ENCODE results near the gene CMYA5. TPM values are rescaled to one million over a fixed set of nuclear protein-coding genes. Genes with fewer than 3 reads are reported as not detected.

The CMYA5 gene
- total and polyA plus RNA-seq, 2 of the 4 experiments (the other 2 are of a cell fraction) = 0.39 to 0.90 TPM

- no peak overlapping the region for H2AFZ ChIP-seq (replicated peaks; ENCODE audit: low read length, poor library complexity)
These were observed 120.1 kb downstream of the CMYA5 start for GRCh38 chr5:79809743-79810142.

More at GRCh38 chr5:79809743-79810142, 120.1 kb downstream of the CMYA5 start:
- H3K4ac ChIP-seq (ENCODE audit: low read depth, low read length) = no peak overlapping the region
- H3K23ac ChIP-seq (ENCODE audit: low read depth, low read length) = no peak overlapping the region
- 75% methylated on average over 2 of the region's 3 CpGs; no CpG with 5 or more reads in 1 of the 2 experiments for WGBS, 2 experiments (ENCODE audit: extremely low coverage in 2 of 2, insufficient read length in 1 of 2)
- no peak overlapping the region for H3K56ac ChIP-seq (ENCODE audit: extremely low read depth, insufficient read depth, low read length)
- H2AK5ac ChIP-seq (ENCODE audit: low read depth, low read length) = no peak overlapping the region
- H3K4me2 ChIP-seq (ENCODE audit: low read depth, low read length) = no peak overlapping the region
- no peak overlapping the region for H3K4me3 ChIP-seq (ENCODE audit: insufficient read depth, low read depth, low read length)
- H3K9me1 ChIP-seq (ENCODE audit: insufficient read depth, low read length) = no peaks in the 10 kb centered on the region
- H2AK9ac ChIP-seq (replicated peaks; ENCODE audit: low read depth, low read length, poor library complexity) = no peak overlapping the region
- no peak overlapping the region for H3K18ac ChIP-seq (ENCODE audit: low read depth, low read length)
- H4K91ac ChIP-seq (ENCODE audit: insufficient read depth, low read depth, low read length) = no peak overlapping the region
- TF ChIP-seq FOS (IDR thresholded peaks at IDR 0.05; ENCODE audit: low read depth, low read length) (no peak), NFE2L2 (IDR thresholded peaks at IDR 0.05; ENCODE audit: low read depth, low read length) (no peak), MXI1 (IDR thresholded peaks at IDR 0.05; ENCODE audit: borderline replicate concordance, low read depth, low read length) (no peak), CHD1 (IDR thresholded peaks at IDR 0.05; ENCODE audit: low read depth, low read length) (no peak), MAZ (IDR thresholded peaks at IDR 0.05; ENCODE audit: borderline replicate concordance, low read depth, low read length) (no peak), RFX5 (IDR thresholded peaks at IDR 0.05; ENCODE audit: low read depth, low read length) (no peak), RAD21 (IDR thresholded peaks at IDR 0.05; ENCODE audit: low read length) (no peak), SMC3 (IDR thresholded peaks at IDR 0.05; ENCODE audit: low read depth, low read length) (no peak), BHLHE40 (IDR thresholded peaks at IDR 0.05; ENCODE audit: low read depth, low read length) (no peak), ELK1 (IDR thresholded peaks at IDR 0.05; ENCODE audit: borderline replicate concordance, low read depth, low read length) (no peak), CEBPB (IDR thresholded peaks at IDR 0.05; ENCODE audit: low read depth, low read length) (no peak), POLR2A (IDR thresholded peaks at IDR 0.05; ENCODE audit: low read depth, low read length) (no peak), USF2 (IDR thresholded peaks at IDR 0.05; ENCODE audit: low read depth, low read length) (no peak), RCOR1 (IDR thresholded peaks at IDR 0.05; ENCODE audit: insufficient replicate concordance, low read length) (no peak), CTCF (conservative IDR thresholded peaks at IDR 0.05; ENCODE audit: low read depth, low read length) (no peak), MAFK (IDR thresholded peaks at IDR 0.05; ENCODE audit: low read depth, low read length) (no peak)
- no peak overlapping the region for H2BK15ac ChIP-seq (ENCODE audit: low read depth, low read length)
- no peak overlapping the region for H4K5ac ChIP-seq (ENCODE audit: low read depth, low read length)
- no peak for ATAC-seq (ENCODE audit: low read depth)
- ChIA-PET POLR2A (ENCODE audit: unreplicated experiment) (no interaction called here), CTCF (no interaction called here)
- H3K14ac ChIP-seq (replicated peaks; ENCODE audit: low read depth, low read length) = no peak overlapping the region
- no peaks in the 10 kb centered on the region for H3K4me1 ChIP-seq (ENCODE audit: control insufficient read depth, insufficient read depth, low read length)
- no peaks in the 10 kb centered on the region for H4K20me1 ChIP-seq (ENCODE audit: insufficient read depth, low read length)
- DNase-seq = no peak
- H3K9ac ChIP-seq (ENCODE audit: low read depth, low read length) = no peak overlapping the region
- no peak overlapping the region for H2BK120ac ChIP-seq (ENCODE audit: low read depth, low read length)
- H2BK5ac ChIP-seq (ENCODE audit: low read depth, low read length, poor library complexity, severe bottlenecking) = no peak overlapping the region
- in situ Hi-C loops (cut with MboI; ENCODE audit: low sequenced_read_pairs) (no loop called here), intact Hi-C loops (cut with micrococcal nuclease) (no loop called here), dilution Hi-C loops (cut with HindIII; ENCODE audit: low sequenced_read_pairs, unreplicated experiment) (no loop called here)
- H4K8ac ChIP-seq (ENCODE audit: low read depth in 2 of 2, low read length in 2 of 2) = no peak overlapping the region
- H3K27ac ChIP-seq (ENCODE audit: insufficient read depth, low read length) = no peak overlapping the region
- H3K36me3 ChIP-seq (ENCODE audit: control insufficient read depth, insufficient read depth, low read length) = no peaks in the 10 kb centered on the region
- H3K79me1 ChIP-seq (ENCODE audit: low read depth in 1 of 2, low read length in 2 of 2) = no peaks in the 10 kb centered on the region
- H3K27me3 ChIP-seq (ENCODE audit: control insufficient read depth, insufficient read depth, low read length) = peaks cover 2% of the 10 kb centered on the region; the same call in 1 of the 2 replicates
- BruUV-seq (replicated peaks) = no TSS peak
- no peaks in the 10 kb centered on the region for H3K9me3 ChIP-seq (ENCODE audit: control insufficient read depth, insufficient read depth, low read length)
- H2BK20ac ChIP-seq (ENCODE audit: low read depth, low read length) = no peak overlapping the region
